GM21367 (cell line): ENCODE results near the gene ATF7.

ENCODE experiments used
- ATAC-seq: cut with Tn5 transposase; IDR thresholded peaks from one replicate; pipeline ENCODE4 v1.9.1; 2021; ENCODE audit not compliant: unreplicated experiment

The ATF7 gene

GRCh38 chr12:53532021-53532420 is 94.2 kb downstream of the ATF7 start:
- ATAC-seq, result no peak

GRCh38 chr12:53530920-53531319 is 95.3 kb downstream of the ATF7 start:
- ATAC-seq, result no peak

- no peak for ATAC-seq
Observed at GRCh38 chr12:53530061-53530460, 96.1 kb downstream of the ATF7 start.

DNA sequence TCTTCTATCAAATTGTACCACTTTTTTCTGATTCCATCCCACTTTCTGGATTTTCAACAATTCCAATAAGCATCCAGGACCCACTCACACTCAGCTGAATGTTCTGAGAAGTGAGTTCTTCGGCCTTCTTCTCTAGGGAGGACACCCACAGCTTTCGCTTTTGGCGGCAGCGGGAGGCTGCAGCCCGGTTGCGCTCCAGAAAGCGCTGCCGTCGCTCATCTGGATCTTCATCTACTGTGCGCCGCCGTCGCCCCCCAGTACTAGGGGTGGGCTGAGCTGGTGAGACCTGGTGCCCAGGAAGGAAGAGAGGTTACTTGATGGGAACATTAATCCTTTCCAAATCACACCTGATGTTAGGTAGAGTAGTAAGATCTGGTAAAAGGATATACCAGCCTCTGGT is 101.7 kb downstream of the ATF7 start:
- no peak for ATAC-seq

DNA sequence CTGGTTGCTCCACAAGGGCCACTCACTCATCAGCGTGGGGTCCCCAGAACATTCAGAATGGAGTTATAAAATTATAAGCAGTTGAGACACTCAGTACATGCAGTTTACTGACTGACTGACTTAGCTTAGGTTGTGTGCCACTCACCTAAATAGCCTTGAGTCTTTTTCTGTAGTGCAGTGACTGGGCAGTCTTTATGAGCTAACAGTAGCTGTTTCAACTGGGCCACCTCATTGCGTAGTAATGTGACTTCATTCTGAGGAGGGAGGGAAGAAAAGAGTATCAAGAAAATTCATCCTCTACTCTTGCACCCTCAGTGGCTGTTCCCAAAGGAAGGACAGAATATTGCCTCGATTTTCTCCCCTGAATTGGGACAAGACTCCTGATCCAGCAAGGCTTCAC is 103.1 kb downstream of the ATF7 start:
- ATAC-seq, result no peak

GRCh38 chr12:53518381-53518780 is 107.8 kb downstream of the ATF7 start:
- no peak for ATAC-seq

DNA sequence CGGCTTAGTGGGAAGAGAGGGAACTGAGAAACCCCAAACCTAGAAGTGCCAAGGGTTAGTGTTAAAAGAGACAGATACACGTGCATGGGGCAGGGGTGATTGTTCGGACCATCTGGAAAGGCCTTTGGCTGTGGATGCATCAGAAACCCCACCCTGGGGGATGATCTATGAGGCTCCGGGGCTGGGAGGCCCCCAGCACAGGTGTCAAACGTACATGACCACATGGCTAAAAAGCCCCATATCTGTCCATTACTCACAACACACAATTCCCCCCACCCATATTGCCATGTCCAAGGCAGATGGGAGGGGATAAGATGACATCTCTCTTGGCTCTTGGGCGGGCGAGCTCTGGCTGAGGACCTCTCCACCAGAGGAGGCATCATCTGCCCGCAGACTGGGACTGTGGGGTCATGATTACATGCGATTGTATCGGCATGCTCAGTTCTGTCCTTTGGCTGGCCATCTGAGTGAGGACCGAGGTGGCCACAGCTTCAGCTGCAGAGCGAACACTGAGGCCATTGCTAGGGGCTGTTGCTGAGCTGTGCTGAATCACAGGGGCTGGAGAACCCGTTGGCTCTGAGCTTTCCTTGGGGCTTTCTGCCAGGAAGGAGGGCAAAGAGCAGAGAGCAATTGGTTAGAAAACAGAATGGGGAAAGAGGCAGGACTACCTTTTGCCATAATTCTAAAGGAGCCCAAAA is 109.3 kb downstream of the ATF7 start:
- ATAC-seq, result no peak

GRCh38 chr12:53515291-53515680 is 110.9 kb downstream of the ATF7 start:
- ATAC-seq, result no peak

DNA sequence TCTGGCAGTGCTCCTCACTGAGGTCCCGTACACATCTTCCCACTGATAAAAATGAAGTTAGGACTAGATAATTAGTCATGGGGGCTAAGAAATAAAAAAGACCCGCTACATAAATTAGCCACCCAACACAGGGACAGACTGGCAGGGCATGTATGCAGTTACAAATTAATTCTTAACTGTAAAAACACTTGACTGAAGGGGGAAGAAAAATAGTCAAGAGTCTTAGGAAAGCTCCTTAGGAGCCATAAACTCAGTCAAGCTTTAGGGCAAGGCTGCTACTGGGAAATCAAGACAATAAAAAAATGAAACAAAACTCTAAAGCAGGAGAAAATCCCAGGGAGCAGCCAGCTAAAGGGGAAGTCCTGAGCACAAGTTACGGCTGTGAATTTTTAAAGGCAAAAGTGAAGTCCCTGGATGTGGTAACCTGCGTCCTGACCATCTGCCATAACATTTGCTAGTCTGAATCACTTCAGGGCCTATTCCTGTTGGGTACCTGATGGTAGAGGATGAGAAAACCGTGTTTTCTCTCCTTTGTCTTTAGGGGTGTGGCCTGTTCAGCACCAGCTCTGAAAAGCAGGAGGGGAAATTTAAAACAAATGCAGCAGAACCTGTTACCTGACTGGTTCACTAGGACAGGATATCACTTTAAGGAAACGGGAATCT is 111.4 kb downstream of the ATF7 start:
- no peak for ATAC-seq

DNA sequence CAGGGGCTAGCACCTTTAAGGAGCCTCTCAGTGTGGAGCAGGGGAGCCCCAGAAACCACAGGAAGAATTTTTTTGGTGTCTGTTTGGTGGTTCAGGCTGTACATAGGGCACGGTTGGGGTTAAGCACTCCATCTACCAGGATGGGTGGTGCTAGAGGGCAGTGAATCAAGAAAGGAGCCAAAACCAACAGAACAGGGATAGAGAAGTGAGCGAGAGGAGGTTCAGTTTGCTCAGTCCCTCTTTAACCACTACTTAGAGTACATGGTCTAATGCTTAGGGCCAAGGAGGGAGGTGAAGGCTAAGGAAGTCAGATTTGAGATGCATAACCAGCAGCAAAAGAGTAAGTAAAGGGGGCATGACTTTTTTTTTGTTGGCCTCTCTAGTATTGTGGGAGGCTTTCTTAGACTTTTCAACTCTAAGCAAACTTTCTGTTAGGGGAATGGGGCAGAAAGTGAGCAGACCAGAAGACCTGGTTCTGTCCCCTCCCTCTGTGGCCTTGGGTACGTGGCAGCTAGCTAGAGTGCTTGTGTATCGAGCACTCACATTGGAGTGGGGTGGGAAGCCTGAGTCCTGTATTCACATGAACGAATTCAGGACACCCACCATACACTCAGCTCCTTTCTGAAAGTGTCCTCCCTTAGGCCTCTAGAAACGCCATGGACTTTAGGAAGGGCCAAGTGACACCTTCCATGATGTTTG is 112.3 kb downstream of the ATF7 start:
- no peak for ATAC-seq

- no peak for ATAC-seq
Observed at GRCh38 chr12:53510181-53510812, 115.9 kb downstream of the ATF7 start.

DNA sequence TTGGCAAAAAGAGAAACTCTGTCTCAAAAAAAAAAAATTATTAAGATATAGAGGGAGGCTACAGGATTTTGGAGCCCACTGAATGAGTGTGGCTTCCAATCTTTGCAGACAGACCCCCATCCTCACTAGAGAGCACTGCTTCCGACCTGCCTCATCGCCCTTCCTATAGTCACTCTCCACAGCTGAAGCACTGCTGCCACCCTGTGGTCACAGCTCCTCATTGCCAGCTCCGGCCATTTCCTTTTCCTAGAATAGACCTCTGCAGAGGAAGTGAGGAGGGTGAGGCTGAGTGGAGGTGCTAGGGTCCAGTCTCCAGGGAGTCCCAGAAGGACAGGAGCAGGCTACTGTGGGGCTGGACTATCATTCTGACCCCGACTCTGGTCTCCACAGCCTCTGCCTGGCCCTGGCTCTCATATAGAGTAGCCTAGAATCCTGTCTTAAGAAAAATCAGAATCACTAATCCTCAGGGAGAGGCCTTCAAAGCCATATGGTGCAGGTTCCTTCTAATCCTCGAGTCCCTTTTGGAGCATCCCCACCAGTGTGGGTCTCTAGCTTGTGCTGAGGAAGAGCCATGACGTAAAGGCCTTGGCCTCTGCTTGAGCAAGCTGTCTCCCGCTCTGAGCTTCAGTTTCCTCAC is 117.5 kb downstream of the ATF7 start:
- ATAC-seq, result peak; percentile 82

DNA sequence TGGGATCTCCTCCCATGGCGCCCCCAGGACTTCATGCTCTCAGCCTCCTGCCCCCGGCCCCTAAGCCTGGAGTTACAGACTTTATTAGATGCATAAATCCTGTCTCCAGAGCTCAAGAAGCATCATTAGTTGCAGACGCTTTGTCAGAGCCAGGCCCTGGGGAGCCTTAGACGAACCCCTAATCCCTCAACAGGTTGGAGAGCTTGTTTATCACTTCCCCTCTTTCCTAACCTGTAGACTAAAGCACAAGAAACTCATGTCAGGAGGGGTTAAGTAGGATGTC is 118.6 kb downstream of the ATF7 start:
- ATAC-seq, result no peak

DNA sequence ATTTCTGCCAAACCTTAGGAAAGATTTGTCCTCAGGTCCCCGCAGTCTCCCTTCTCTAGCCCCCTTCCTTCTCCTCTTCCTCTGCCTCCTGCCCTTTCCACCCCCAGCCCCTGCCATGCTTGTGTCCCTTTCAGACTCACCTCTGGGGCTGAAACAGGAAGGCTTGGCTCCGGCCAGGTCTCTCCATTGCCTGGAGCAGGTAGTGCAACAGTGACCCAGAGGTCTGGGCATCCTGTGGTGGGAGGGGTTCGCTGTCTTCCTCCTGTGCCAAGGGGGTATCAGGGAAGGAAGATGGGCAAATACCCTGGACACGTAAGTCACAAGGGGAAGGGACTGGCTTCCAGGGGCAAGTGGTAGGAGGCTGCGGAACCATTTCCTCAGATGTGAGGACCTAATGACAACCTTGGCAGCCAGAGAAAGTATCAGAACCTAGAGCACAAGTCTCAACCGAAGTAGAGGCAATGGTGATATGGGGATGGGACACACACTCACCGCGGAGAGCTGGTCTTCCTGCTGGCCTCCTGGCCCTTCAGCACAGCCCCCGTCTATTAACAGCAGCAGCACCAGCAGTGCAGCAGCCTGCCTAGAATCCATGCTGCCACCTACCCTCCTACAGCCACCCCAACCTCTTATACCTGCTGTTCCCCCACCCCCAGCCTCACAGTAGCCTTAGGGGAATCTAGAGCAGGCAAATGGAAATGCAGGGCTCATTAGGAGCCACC is 119.1 kb downstream of the ATF7 start, which contains the start of gene NPFF:
TSS of gene NPFF (minus strand) at position 604 of the 722 bp plus-strand sequence. CDS start at position 594, 10 bp downstream.
- ATAC-seq, result no peak

DNA sequence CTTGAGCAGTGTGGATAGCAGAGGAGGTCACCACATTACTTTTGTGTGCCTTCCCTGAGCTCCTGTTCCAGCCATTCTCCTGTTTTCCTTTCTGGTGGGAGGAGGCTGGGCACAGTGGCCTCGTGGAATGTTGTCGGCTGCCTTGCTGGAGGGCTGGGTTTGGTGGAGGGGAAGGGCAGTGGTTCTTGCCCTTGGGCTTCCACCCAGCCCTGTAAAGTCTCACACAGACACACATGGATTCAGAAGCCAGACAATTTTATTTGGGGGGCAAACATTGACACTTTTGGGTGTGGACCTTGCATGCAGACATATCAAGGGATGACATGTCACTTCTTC is 119.8 kb downstream of the ATF7 start:
- no peak for ATAC-seq

GRCh38 chr12:53505555-53506449 is 120.4 kb downstream of the ATF7 start:
- no peak for ATAC-seq

GRCh38 chr12:53505086-53505485 is 121.1 kb downstream of the ATF7 start:
- no peak for ATAC-seq

GRCh38 chr12:53504004-53504920 is 121.9 kb downstream of the ATF7 start:
- no peak for ATAC-seq
